Cardiac fibroblast (primary cell): Measurements from ENCODE around the gene GRB14.
A peak's percentile ranks its signal among the peaks of the same experiment; 100 is the strongest.
"Not testable (repeated sequence)": the region's sequence is repeated elsewhere in the genome, so short reads cannot be mapped to it uniquely, and the experiment has no call there.

ENCODE experiments used
- DNase-seq, 2 donors: peaks; one replicate each; pipeline versions ENCODE4 v3.0.0 to v3.0.0-alpha.2; 2010; ENCODE audit warnings: low read depth in 2 of 2
- H3K4me3 ChIP-seq, 2 donors: replicated peaks in 1 of 2; 1 replicate in 1 of 2; 2 replicates in 1 of 2; pipeline ENCODE4 v1.5.1; 2011; ENCODE audit warnings: low read depth in 2 of 2, low read length in 2 of 2, mild to moderate bottlenecking in 2 of 2, moderate library complexity in 1 of 2
- TF ChIP-seq, protein P1 (sequence below): IDR thresholded peaks from one replicate; pipeline ENCODE4 v1.5.1; 2011; ENCODE audit warnings: low read depth, mild to moderate bottlenecking, low read length, inconsistent platforms

The GRB14 gene

DNA sequence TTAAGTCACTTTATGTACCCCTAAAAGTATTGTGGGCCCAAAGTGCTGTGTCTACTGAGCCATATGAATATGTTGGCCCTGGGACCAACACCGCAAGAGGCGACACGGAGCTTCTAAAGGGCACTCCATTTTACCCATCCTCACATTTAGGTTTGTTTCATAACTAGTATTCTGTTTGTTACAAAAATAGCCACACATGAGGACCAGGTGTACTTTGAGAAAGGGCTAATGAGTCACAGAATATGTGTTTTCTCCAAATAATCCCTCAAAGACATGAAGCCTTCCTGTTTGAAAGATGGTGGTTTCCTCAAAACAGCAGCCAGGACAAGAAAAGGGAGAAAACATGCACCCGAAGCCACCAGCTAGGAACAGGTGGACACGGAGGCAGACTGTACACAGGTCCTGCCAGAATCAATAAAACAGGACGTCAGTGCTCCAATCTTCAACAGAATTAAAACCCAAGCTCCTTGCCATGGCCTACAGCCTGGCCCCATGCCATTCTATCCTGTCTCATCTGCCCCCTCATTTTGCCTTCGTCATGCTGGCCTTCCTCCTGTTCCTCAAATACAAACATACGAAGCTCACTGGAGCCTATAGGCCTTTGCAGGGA, 21.8 kb upstream of the GRB14 start:
- no peak for DNase-seq
- H3K4me3 ChIP-seq, result no peak overlapping the region
- TF ChIP-seq, protein P1, sequence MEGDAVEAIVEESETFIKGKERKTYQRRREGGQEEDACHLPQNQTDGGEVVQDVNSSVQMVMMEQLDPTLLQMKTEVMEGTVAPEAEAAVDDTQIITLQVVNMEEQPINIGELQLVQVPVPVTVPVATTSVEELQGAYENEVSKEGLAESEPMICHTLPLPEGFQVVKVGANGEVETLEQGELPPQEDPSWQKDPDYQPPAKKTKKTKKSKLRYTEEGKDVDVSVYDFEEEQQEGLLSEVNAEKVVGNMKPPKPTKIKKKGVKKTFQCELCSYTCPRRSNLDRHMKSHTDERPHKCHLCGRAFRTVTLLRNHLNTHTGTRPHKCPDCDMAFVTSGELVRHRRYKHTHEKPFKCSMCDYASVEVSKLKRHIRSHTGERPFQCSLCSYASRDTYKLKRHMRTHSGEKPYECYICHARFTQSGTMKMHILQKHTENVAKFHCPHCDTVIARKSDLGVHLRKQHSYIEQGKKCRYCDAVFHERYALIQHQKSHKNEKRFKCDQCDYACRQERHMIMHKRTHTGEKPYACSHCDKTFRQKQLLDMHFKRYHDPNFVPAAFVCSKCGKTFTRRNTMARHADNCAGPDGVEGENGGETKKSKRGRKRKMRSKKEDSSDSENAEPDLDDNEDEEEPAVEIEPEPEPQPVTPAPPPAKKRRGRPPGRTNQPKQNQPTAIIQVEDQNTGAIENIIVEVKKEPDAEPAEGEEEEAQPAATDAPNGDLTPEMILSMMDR, result no peak

GRCh38 chr2:164642268-164642667, 21.0 kb upstream of the GRB14 start:
- no peak overlapping the region for H3K4me3 ChIP-seq
- no peak for DNase-seq
- TF ChIP-seq, protein P1, result no peak

GRCh38 chr2:164628319-164628718, 7.0 kb upstream of the GRB14 start:
- not testable (repeated sequence) for DNase-seq, H3K4me3 ChIP-seq

DNA sequence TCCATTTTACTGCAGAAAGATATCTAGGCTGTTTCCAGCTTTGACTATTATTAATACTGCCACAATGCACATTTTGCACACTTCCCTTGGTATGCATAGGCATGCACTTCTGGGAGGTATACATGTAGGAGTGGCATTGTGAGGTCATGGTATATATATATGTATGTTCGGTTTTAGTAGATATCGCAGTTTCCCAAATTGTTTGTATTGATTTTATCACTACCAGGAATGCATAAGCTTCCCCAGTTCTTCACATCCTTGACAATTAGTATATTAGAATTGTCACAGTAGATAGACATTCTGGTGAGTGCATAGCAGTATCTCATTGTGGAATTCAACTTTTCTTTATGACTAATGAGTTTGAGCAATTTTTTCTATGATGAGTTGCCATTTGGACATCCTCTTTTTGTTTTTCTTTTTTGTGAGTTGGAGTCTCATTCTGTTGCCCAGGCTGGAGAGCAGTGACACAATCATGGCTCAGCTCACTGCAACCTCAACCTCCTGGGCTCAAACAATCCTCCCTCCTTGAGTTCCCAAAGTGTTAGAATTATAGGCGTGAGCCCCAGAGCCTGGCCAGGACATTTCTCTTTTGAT, 4.2 kb upstream of the GRB14 start:
- TF ChIP-seq, protein P1, result no peak
- DNase-seq, result peak; percentile 41 to 94
- H3K4me3 ChIP-seq, result no peak overlapping the region

- no peak overlapping the region for H3K4me3 ChIP-seq
- TF ChIP-seq, protein P1, result no peak
- DNase-seq, result peak in 1 of 2 donors; percentile 30
Observed at GRCh38 chr2:164624316-164624715, 3.0 kb upstream of the GRB14 start.

DNA sequence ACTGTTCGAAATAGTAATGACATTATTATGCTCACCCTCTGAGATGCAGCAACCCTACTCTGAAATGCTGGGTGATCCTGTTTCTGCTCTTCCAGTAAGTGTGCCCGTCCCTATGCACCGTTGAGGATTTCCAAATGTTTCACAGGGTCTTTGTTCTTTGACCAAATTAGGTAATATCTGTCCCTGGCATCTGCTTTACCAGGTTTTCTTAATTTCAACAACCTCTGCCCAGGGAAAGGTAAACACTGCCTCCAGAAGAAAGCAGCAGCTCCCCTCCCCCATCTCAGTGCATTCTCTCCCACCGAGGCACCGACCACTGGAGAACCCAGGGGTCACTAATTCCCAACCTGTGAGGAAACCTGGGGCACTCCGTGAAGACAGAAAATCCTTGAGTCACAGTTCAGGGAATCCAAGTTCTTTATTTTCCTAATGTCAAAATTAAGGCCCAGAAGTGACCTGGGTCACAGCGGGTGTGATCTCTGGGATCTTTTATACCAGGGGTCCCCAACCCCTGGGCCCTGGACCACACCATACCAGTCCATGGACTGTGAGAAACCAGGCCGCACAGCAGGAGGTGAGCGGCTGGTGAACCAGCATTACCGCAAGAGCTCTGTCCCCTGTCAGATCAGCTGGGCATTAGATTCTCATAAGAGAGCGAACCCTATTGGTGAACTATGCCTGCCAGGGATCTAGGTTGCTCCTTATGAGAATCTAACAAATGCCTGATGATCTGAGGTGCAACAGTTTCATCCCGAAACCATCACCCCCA, 1.2 kb upstream of the GRB14 start:
- TF ChIP-seq, protein P1, result no peak
- no peak for DNase-seq
- no peak overlapping the region for H3K4me3 ChIP-seq

DNA sequence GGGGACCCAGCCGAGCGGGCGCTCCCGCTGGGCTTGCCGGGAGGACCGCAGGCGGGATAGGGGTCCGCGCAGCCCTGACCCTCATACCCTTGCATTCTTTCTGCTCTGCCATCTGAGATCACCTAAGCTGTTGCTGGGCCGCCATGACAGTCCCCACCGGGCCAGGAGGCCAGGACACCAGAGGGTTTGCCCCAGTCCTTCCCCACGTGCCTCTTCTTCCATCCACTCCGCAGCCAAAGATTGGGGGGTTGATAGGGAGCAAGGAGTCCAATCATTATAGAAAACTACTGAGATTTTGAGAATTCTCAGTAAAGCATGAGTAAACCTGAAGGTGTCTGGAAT, 453 bp upstream of the GRB14 start:
- DNase-seq, result no peak
- TF ChIP-seq, protein P1, result no peak
- peak overlapping the region; percentile 38 to 66 for H3K4me3 ChIP-seq
